Right cardiac atrium (tissue), 5 donors: ENCODE measurements around the gene VAT1L. TPM values are rescaled to one million over a fixed set of nuclear protein-coding genes. Genes with fewer than 3 reads are reported as not detected.

Source experiments
- ATAC-seq, 2 donors: fragments of 200-7000 bp; cut with Tn5 transposase; one replicate each; pipeline versions ENCODE4 v1.8.0 to v1.9.1; 2020; ENCODE audit warnings: moderate library complexity in 2 of 2, mild to moderate bottlenecking in 1 of 2
- DNase-seq, 3 donors: peaks; one replicate each; pipeline ENCODE4 v3.0.0-alpha.2; 2020
- H3K27ac ChIP-seq: one replicate; pipeline ENCODE4 v1.5.1; 2013; ENCODE audit warnings: mild to moderate bottlenecking, low read length, control low read depth, moderate library complexity
- H3K27me3 ChIP-seq: one replicate; pipeline ENCODE4 v1.6.1; 2013; ENCODE audit not compliant: control insufficient read depth, insufficient read depth
- H3K4me1 ChIP-seq: one replicate; pipeline ENCODE4 v1.6.1; 2013; ENCODE audit warnings: low read length; ENCODE audit not compliant: control insufficient read depth, insufficient read depth
- H3K4me3 ChIP-seq: one replicate; pipeline ENCODE4 v1.5.1; 2013; ENCODE audit warnings: low read length, control low read depth
- H3K9me3 ChIP-seq: one replicate; pipeline ENCODE4 v1.6.1; 2013; ENCODE audit warnings: low read length; ENCODE audit not compliant: control insufficient read depth
- WGBS: extraction: QIAGEN DNeasy Blood & Tissue Kit; methylation state at CpG from one replicate; pipeline ENCODE4 v1.1.7; 2013; 5-methylcytosine and 5-hydroxymethylcytosine counted together
- intact Hi-C, 4 donors: fragments of 100-400 bp; cut with DNase I; formaldehyde crosslinking; loops; one replicate each; pipeline versions ENCODE4 v1.11.0 to v1.14.0; 2022 to 2023
- polyA plus RNA-seq: library from polyadenylated mRNA; stranded (reverse); fragments of 200-250 nt; gene quantifications from one replicate; pipeline ENCODE4 v1.2.3, GENCODE V29; 2013
- total RNA-seq, 4 donors: library from RNA; stranded (reverse); fragmentation: NEBNext Ultra II Directional; extraction: Animal tissue kit (Norgen Biotek cat#: 25700); gene quantifications; one replicate each; pipeline ENCODE4 v1.2.1, GENCODE V29; 2021
- donor health status: healthy with polysubstance abuse.
- donor health status: DM: no; HTN: yes; CAD: no.
- donor health status: DM: no; HTN: no; CAD: no.
- donor health status: DM: no; HTN: yes; CAD: no; lungs with severe emphysema.
- donor health status: DM: yes; HTN: yes; CAD: no.

Gene VAT1L
- total and polyA plus RNA-seq, 5 donors, result 7.7 to 40.3 (median 14.5) TPM

- WGBS, result 61% methylated on average over 8 of the region's 8 CpGs
- H3K4me3 ChIP-seq, result no peak overlapping the region
- DNase-seq (no peak), ATAC-seq (peak; percentile 50 to 83)
- no peaks in the 10 kb centered on the region for H3K9me3 ChIP-seq
- no peak overlapping the region for H3K27ac ChIP-seq
- peaks cover 4% of the 10 kb centered on the region for H3K4me1 ChIP-seq
- intact Hi-C loops, result no loop called here
- no peaks in the 10 kb centered on the region for H3K27me3 ChIP-seq
These were observed 131.5 kb downstream of the VAT1L start for GRCh38 chr16:77919761-77920415.

- Histone ChIP-seq H3K27ac (no peak overlapping the region), H3K27me3 (no peaks in the 10 kb centered on the region), H3K4me3 (no peak overlapping the region), H3K4me1 (peaks cover 4% of the 10 kb centered on the region), H3K9me3 (no peaks in the 10 kb centered on the region)
- 24% methylated on average over 4 of the region's 4 CpGs for WGBS
- no peak for DNase-seq
- ATAC-seq, result peak in 1 of 2 donors; percentile 32
- intact Hi-C loops, result no loop called here
These were observed 132.6 kb downstream of the VAT1L start for GRCh38 chr16:77920984-77921383.

GRCh38 chr16:77922228-77922754 is 133.9 kb downstream of the VAT1L start:
- Histone ChIP-seq H3K4me1 (peaks cover 4% of the 10 kb centered on the region), H3K27ac (no peak overlapping the region), H3K4me3 (no peak overlapping the region), H3K9me3 (no peaks in the 10 kb centered on the region), H3K27me3 (no peaks in the 10 kb centered on the region)
- ATAC-seq (no peak), DNase-seq (no peak)
- intact Hi-C loops, result no loop called here
- WGBS, result 68% methylated on average over 6 of the region's 6 CpGs

- no peak overlapping the region for H3K27ac ChIP-seq
- no peaks in the 10 kb centered on the region for H3K9me3 ChIP-seq
- ATAC-seq (no peak), DNase-seq (no peak)
- no peaks in the 10 kb centered on the region for H3K27me3 ChIP-seq
- intact Hi-C loops, result no loop called here
- H3K4me3 ChIP-seq, result no peak overlapping the region
- H3K4me1 ChIP-seq, result no peaks in the 10 kb centered on the region
- WGBS, result 83% methylated on average over 4 of the region's 4 CpGs
These were observed 137.2 kb downstream of the VAT1L start for GRCh38 chr16:77925531-77925930.

GRCh38 chr16:77928096-77928495 is 139.7 kb downstream of the VAT1L start:
- Histone ChIP-seq H3K9me3 (no peaks in the 10 kb centered on the region), H3K27me3 (no peaks in the 10 kb centered on the region), H3K27ac (no peak overlapping the region), H3K4me1 (no peaks in the 10 kb centered on the region), H3K4me3 (no peak overlapping the region)
- DNase-seq (no peak), ATAC-seq (no peak)
- intact Hi-C loops, result no loop called here

- H3K4me1 ChIP-seq, result no peaks in the 10 kb centered on the region
- H3K27ac ChIP-seq, result no peak overlapping the region
- H3K4me3 ChIP-seq, result no peak overlapping the region
- intact Hi-C loops, result no loop called here
- 96% methylated on average over 8 of the region's 8 CpGs for WGBS
- no peak for ATAC-seq
- no peaks in the 10 kb centered on the region for H3K9me3 ChIP-seq
- no peaks in the 10 kb centered on the region for H3K27me3 ChIP-seq
- no peak for DNase-seq
These were observed 140.6 kb downstream of the VAT1L start for GRCh38 chr16:77929004-77929403.

- no peaks in the 10 kb centered on the region for H3K27me3 ChIP-seq
- no peaks in the 10 kb centered on the region for H3K9me3 ChIP-seq
- whole genome bisulfite sequencing, result 69% methylated on average over 4 of the region's 4 CpGs
- no peak overlapping the region for H3K4me3 ChIP-seq
- DNase-seq (no peak), ATAC-seq (no peak)
- intact Hi-C loops, result no loop called here
- no peaks in the 10 kb centered on the region for H3K4me1 ChIP-seq
- no peak overlapping the region for H3K27ac ChIP-seq
These were observed 142.7 kb downstream of the VAT1L start for GRCh38 chr16:77931058-77931457.

DNA sequence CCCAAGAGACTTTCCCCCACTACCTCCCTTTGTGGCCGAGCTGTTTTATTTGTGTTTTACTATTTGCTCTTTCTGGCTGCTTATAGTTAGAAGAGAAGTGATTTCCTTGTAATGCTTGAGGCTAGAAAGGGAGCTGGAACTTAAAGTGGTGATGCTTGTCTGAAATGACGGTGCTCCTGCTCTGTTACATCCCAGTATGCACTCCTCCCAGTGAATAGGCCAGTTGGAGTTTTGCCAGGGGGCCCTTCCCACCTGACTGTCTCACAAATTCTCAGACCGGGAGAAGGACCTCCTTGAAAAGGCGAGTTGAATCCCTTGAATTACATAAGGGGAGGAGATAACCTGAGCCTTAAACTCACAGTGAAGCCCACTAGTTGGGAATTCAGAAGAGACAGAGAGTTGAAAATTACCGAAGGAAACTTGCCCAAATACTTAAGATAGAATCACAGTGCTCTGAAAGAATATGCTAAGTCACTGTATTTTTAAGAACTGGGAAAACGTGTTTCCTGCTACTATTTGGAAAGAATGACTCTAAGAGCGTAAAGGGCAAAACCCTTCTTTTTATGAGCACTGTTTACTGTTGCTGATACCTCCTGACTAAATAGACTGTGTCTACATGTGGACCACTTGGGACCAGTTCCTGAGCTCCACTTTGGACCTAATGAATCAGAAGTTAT is 149.2 kb downstream of the VAT1L start:
- WGBS, result 42% methylated on average over 7 of the region's 7 CpGs

DNA sequence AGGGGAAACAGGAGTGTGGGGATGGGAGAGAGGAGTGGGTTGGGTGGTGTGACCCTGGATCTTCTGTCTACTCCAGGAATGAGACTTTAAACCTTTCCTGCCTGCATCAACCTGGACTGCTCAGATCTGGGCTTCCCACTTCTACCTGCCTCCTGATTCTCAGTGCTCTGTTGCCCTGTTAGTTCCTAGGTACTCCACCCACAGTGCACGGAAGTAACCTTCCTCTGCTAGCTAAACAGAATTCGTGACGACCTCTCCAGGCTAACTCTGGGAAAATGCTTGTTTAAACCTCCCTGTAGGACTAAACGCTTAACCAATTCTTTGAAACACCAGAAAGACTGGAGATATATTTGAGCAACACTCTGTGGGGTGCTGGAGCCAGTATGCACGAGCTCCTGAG is 150.5 kb downstream of the VAT1L start:
- H3K4me1 ChIP-seq, result no peaks in the 10 kb centered on the region
- WGBS, result 79% methylated on average over 5 of the region's 5 CpGs
- H3K4me3 ChIP-seq, result no peak overlapping the region
- no peaks in the 10 kb centered on the region for H3K27me3 ChIP-seq
- ATAC-seq, result no peak
- no peak overlapping the region for H3K27ac ChIP-seq
- intact Hi-C loops, result no loop called here
- H3K9me3 ChIP-seq, result no peaks in the 10 kb centered on the region
- DNase-seq, result no peak

More for the DNA sequence above, 149.2 kb downstream of the VAT1L start:
- ATAC-seq, result peak in 1 of 2 donors; percentile 87
- no peaks in the 10 kb centered on the region for H3K9me3 ChIP-seq
- H3K4me3 ChIP-seq, result no peak overlapping the region
- H3K27me3 ChIP-seq, result no peaks in the 10 kb centered on the region
- DNase-seq, result peak in 2 of 3 donors; percentile 40 to 59
- no peaks in the 10 kb centered on the region for H3K4me1 ChIP-seq
- intact Hi-C loops, result no loop called here
- H3K27ac ChIP-seq, result no peak overlapping the region

- Histone ChIP-seq H3K4me1 (no peaks in the 10 kb centered on the region), H3K27me3 (no peaks in the 10 kb centered on the region), H3K4me3 (no peak overlapping the region), H3K9me3 (no peaks in the 10 kb centered on the region), H3K27ac (no peak overlapping the region)
- intact Hi-C loops, result no loop called here
- DNase-seq (no peak), ATAC-seq (peak in 1 of 2 donors; percentile 55)
- WGBS, result 43% methylated on average over 1 of the region's 1 CpG
These were observed 151.6 kb downstream of the VAT1L start for GRCh38 chr16:77939968-77940367.

DNA sequence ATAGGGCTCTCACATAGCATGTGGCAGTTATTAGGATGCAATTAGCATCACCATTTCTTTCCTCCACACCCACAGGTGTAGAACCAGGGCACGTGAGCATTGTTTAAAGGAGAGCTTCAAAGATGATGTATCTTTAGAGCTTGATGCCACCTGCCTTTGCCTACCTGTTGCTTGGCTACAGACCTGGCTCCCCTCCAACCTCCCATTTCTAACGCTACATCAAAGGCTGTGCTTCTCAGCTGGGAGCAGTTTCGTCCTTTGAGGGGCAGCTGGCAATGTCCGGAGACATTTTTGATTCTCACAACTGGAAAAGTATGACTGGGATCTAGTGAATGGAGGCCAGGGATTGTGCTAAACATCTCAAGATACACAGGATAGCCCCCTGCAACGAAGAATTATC is 155.4 kb downstream of the VAT1L start:
- no peaks in the 10 kb centered on the region for H3K4me1 ChIP-seq
- 77% methylated on average over 5 of the region's 5 CpGs for WGBS
- no peak overlapping the region for H3K27ac ChIP-seq

More for the DNA sequence above, 155.4 kb downstream of the VAT1L start:
- Histone ChIP-seq H3K27me3 (no peaks in the 10 kb centered on the region), H3K9me3 (no peaks in the 10 kb centered on the region), H3K4me3 (no peak overlapping the region)
- ATAC-seq (no peak), DNase-seq (no peak)
- intact Hi-C loops, result no loop called here
